NCI-H2196 (cell line): ENCODE data around the gene CWC25.
"Not testable (repeated sequence)": the region's sequence is repeated elsewhere in the genome, so short reads cannot be mapped to it uniquely, and the experiment has no call there.

ENCODE experiments used
- DNase-seq: peaks from one replicate; lab custom pipeline; 2025; ENCODE audit not compliant: unreplicated experiment; lab: John Stamatoyannopoulos, UW

Gene CWC25

DNA sequence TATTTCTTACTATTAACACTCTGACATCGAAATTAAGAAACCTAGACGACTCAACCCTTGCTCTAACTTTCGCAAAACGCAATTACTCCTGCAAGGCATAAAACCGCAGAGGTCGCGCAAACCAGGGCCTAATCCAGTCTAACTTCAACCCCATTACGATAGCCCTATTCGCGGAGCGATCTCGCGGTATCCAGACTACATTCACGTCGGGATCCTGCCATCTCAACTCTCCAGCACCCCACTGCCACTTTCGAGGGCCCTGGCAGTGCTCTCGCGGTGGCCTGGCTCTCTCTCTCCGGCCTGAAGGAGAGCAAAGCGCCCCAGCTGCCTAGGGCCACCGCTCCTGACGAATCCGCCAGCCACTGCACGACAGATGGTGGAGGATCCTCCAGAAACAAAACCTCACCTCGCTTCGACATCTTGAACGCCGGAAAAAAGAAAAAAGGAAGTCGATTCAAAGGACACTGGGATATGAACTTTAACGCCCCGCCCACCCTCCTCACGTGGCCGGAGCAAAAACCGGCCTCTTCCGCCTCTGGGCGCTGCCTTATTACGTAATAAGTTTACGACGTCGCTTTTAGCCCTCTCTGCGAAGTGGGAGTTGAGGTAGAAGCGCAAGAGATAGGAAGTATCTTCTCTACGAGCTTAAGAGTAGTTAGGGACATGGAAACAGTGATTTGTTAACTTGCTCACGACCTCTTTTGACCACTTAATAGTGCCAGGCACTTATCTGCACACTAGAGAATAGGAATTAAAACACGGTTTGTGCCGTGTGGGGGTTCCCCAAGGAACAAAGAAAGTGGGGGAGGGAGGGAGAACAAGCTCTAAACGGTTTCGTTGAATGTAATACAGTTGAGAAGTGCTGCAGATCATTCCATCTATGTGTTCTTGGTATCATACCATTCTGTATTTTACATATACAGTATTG, 28.4 kb upstream of the CWC25 start, which contains the start of gene RPL23:
TSS of gene RPL23 (minus strand) at position 430 of the 928 bp plus-strand sequence. CDS start at position 419, 11 bp downstream.
- peak; percentile 82 for DNase-seq

DNA sequence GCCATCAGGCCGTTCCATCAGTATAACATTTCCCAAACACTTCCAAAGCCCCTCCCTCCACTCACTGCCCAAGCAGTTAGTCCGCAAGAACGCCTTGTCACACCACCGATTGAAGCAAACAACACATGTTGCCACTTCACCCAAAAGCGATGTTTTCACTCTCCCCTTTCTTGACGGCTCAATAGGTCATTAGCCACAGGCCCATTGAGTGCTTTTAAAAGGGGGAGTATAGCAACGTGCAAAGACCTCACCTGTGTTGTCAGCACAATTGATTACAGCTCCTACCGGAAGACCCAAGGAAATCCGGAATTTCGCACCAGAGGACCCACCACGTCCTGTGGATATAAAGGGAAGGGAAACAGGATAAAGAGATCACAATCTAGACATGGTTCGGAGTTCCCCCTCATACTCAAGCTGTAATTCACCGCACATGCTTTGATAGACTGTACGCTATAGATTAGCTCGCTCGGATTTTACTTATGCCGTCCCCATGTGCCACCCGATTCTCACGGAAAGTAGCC, 27.7 kb upstream of the CWC25 start:
- DNase-seq = no peak

DNA sequence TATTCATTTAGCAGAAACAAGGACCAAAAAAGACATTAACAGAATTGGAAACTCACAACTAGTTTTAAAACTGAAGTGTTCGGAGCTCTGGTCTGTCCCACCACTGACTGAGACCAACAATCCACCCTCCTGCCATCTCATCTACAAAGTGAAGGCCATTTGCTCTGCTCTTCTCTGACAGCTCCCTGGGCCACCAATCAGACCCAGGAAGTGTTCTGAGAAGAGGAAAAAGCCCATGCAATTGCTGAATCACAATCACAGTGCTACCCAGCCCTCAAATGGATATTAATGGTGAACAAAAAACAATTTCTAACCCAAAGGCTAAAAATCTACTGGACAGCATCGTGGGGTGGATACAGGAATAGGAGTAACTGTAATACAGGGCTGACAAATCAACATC, 26.3 kb upstream of the CWC25 start:
- no peak for DNase-seq

DNA sequence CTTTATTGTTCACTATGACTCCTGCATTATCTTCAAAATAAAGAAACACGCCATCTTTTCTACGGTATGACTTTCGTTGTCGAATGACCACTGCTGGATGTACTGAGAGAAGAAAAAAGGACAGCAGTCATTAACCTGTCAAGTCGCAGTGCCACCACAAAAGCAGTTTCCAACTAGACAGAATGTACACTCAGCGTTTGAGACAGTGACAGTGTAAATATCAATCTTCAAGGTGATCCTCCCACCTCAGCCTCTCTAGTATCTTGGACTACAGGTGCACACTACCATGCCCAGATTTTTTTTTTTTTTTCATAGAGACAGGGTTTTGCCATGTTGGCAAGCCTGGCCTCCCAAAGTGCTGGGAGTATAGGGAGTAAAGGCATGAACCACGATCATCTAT, 25.3 kb upstream of the CWC25 start:
- no peak for DNase-seq

DNA sequence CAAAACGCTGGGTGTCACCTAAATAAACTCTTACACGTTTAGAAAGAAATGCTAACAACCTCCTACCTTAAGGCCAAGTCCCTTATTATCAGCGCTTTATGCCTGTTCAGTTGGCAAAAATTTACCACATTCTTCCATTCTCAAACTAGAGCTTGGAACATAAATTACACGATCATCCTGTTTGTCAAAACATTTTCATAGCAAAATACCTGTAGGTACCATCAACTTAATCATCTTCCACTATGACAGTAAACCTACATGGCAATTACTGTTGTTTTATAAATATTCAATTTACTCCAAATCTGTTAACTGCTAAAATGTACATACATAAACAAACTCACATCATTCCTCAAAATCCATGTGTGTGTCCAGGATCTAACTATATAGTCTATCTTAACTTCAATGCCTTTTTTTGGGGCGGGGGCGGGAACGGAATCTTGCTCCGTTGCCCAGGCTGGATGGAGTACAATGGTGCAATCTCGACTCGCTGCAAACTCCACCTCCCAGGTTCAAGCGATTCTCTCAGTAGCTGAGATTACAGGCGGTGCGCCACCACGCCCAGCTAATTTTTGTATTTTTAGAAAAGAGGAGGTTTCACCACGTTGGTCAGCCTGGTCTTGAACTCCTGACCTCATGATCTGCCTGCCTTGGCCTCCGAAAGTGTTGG, 24.0 kb upstream of the CWC25 start:
- DNase-seq = no peak

DNA sequence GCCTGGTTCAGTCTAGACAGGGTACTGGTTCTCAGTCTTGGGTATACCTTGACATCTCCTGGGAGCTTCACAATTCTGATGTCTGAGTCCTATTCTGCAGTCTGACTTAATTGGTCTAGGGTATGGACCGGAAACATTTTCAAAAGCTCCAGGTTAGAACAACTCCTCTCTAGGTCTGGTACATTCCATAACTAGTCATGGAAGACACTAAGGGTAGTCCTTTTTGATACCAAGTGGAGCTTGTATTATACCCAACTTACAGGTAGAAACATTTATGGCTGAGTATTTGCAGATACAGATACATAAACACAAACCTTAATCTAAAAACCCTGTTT, 23.4 kb upstream of the CWC25 start:
- DNase-seq = no peak

DNA sequence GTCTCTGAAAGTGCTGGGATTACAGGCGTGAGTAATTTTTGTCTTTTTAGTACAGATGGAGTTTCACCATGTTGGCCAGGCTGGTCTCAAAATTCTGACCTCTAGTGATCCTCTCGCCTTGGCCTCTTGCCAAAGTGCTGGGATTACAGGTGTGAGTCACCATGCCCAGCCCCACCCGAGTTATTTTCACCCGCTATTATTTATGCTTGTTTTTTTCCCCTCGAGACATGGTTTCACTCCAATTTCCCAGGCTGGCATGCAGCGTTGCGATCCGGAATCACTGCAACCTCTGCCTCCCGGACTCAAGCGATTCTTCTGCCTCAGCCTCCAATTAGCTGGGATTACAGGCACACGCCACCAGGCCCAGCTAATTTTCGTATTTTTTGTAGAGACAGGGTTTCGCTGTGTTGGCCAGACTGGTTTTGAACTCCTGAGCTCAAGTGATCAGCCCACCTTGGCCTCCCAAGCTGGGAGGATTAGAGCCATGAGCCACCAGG, 19.2 kb upstream of the CWC25 start:
- DNase-seq = peak; percentile 7

DNA sequence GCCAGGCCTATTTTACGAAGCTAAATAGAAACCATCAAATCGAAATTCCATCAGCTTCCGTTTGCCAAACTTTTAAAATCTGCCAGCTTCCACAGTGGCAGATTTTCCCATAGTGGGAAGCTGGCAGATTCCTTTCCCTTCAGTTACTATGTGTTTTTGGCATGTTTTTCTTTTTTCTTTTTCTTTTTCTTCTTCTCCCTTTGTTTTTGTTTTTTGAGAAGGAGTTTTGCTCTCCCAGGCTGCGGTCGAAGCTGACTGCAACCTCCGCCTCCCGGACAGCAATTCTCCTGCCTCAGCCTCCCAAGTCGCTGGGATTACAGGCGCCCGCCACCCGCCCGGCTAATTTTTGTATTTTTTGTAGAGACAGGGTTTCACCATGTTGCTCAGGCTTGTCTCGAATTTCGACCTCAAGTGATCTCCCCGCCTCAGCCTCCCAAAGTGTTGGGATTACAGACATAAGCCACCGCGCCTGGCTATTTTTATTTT, 684 bp upstream of the CWC25 start:
- no peak for DNase-seq

DNA sequence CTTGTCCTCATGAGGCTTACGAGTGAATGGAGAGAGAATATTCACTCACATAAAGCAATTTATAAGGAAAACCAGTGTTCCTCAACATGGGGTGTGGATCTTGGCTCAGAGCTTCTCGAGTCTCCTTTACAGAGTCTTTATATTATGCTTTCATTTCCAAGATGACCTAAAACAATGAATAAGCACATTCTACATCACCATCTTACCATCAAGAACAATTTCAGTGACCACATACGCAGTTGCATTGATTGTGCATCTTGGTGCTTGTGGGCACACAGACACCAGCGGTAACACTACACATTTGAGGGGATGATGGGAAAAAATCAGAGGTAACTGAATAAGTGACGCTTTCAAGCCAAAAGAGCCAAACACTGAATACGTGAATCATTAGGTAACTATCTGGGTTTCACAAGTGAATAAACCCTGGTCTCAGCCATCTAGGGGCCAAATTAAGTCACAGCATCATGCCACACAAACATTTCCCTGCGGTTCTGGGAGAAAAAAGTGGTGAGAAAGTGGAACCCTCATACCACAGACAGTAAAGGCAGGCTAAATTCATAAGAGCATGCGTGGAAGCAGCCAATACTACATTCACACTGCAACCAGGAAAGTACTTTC, 9.4 kb downstream of the CWC25 start:
- DNase-seq = no peak

DNA sequence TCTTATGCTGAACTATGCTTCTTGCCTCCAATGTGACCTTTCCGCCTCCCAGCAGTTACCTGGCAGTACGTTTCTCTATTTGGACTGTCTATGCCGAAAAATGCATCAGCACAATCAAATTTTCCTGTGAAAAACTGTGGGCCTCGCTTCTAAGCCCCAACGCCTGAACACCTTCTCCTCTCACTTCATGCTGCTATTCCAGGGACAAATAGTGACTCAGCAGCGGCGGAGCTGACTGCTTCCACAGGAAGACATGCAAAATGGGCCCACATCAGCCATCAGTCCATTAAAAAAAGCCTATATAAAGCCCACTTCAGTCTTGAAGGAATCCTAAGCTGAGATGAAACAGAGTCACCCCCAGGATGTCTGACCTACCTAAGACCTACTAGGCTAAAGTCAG, 15.3 kb downstream of the CWC25 start:
- no peak for DNase-seq

DNA sequence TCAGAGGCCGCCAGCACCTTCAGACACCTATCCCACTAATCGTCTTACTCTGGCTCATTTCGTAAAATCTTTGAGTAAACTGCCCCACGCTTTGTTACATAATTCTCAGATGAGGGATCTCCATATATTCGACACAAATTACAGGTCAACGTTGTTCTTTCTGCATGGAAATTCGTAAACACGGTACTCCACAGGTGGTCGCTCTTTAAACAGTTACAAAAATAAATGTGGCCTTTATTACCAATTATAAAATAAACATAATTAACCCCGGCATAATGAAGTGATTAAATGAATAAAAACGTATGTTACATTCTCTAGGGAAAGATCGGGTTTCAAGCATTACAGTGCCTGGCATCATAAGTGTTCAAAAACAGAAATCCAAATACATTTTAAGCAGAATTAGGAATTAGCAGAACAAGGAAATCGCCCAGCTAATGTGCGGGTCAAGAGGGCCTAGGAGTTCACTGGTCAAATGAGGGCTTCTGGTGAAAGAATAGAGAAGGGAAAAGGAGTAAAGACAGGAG, 24.8 kb downstream of the CWC25 start:
- no peak for DNase-seq

DNA sequence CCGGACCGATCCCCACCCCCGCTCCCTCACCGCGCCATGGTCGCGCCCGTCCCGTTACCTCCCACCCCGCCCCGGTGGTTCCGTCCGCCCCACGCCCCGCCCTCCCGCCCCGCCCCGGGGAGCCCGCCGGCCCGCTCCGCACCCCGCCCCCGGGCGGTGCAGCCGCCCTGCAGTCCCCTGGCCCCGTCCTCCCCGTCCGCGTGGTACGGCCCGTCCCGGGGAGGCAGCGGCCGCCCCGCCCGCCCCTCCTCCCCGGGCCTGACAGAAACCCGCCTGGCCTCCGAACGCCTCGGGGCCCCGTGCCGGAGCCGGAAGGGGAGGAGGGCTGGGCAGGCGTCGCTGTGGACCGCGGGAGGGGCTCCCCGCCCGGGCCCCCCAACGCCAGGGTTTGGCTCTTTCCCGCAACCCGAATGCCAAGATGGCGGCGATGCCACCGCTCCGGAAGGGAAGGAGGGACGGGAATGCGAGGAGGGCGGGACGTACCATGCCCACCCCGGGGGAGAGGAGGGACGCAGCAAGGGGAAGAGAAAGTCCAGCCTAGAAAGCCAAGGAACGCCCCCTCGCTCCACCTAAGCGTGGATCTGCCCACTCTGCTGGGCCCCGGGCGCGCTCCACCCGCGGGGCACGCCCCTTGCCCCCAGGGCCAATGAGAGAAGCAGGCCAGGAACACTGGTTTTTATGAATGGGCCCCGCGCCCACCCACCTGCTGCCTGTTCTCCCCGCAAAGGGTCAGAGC, 25.5 kb downstream of the CWC25 start, which contains the start of gene PIP4K2B:
TSS of gene PIP4K2B (minus strand) at position 56 of the 736 bp plus-strand sequence. CDS start 132 bp downstream, outside the sequence.
- peak; percentile 82 for DNase-seq

DNA sequence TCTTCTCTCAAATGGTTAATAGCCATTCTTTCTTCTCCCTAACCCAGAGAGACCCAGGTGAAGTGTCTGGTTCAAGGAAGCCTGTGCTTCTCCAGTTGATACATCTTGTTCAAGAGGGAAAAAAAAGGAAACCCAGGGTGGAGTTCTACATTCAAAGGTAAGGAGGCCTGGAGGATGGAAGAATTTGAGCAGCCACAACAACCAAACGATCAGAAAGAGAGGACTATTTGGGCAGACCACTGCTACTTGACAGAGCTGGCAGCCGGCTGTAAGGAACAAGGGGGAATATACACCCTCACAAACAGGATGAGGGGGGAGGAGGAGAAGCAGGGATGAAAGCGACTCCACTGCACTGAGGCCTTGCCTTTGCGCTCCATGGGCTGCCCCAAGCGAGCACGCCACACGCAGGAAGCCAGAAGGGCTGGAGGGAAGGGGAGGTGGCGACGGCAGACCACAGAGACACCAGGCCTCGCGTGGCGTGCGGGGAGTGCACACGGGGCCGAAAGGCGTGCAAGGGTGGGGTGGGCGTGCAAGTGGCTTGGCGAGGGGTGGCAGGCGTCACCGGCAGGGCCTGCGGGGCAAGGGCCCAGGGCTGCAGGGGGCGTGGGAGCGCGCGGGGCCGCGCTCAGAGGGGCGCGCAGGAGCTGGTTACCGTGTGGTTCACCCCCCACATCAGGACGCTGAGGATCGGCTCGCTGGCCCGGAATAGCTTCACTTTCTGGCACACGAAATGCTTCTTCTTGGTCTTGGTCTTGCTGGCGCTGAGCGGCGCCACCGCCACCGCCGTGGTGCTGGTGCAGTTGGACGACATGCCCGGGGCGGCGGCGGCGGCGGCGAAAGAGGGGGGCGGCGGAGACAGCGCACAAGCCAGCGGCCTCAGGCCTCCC, 26.3 kb downstream of the CWC25 start:
- no peak for DNase-seq

DNA sequence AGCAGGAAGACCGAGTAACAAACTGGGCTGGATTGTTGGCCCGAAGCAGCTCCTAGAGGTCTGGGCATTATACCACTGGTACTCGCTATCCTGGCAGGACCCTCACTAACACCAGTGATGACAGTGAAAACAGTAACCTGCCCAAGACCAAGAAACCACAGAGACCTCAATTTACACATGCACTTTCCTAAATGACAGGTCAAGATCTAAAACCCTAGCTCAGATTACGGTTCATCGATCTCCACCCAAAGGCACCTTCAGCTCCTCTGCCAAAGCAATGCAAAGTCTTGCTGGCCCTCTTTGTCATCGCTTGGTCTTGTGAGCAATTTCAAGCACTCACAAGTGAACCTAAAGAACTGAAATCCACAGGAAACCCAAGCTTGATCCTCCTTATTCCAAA, 27.3 kb downstream of the CWC25 start:
- DNase-seq = no peak

DNA sequence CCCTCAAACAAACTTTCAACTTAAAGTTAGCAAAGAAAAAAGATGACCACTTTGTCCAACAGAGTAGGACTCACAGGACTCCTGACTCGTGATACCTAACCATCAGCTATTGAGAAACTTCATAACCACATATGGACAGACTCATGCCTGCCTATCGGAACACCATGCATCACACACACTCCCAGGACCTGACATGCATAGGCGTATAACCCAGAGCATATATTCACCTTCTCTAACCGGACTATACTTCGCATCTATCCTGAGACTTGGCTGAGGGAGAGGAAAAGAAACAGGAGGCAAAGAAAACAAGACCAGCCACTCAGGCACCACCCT, 28.0 kb downstream of the CWC25 start:
- no peak for DNase-seq

DNA sequence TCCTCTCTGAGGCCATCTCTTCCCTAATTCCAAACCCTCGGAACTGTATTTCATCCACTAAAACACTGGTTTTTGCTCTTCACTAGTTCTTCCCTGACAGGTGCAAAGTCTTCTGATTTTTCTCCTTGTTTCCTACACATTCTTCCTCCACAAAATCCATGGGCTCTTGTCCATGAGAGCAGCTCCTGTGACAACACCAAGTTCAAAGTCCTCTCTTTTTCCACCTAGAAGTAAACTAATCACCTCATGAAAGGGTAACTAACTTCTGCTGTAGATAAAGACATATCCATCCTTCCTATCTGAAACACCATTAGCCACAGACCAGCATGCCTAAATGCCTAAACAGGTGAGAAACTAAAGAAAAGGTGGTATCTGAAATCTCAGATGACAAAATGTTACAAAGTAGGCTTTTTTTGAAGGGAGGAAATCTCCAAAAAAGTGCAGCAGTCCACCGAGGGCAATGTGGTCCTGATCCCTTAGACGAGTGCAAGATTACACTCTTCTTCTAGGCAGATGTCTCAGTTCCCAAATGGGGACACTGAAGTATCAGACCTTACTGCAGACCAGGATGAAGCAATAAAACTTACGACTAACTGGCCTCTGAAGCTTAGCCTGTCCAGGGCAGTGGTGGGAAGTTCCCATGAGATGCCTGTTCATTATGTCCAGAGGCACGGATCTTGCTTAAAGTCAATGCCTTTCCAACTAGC, 28.5 kb downstream of the CWC25 start:
- no peak for DNase-seq

DNA sequence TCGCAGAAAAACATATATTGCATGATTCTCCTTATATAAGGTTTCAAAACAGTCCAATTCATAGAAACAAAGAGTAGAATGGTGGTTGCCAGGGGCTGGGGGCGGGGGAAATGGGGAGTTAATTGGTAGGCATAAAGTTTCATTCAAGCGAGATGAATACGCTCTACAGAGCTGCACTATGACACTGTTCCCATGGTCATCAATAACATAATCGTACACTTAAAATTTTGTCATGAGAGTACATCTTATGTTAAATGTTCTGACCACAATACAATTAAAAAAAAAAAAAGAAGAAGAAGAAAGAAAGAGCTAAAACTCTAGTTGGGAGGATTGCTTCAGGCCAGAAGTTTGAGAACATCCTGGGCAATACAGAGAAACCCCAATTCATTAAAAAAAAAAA, 30.9 kb downstream of the CWC25 start:
- no peak for DNase-seq

DNA sequence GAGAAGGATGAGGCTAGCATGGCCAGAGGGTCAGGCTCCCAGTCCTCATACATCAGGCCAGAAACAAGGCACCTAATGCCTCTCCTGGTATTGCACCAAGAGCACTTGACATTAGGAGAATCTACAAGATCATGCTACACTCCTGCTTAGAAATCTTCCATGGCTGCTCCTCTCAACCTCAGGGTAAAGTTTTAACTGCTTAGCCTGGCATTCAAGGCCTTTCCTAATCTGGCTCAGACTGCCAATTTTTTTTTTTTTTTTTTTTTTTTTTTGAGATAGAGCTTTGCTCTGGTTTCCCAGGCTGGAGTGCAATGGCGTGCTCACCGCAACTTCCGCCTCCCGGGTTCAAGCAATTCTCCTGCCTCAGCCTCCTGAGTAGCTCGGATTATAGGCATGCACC, 34.0 kb downstream of the CWC25 start:
- no peak for DNase-seq

DNA sequence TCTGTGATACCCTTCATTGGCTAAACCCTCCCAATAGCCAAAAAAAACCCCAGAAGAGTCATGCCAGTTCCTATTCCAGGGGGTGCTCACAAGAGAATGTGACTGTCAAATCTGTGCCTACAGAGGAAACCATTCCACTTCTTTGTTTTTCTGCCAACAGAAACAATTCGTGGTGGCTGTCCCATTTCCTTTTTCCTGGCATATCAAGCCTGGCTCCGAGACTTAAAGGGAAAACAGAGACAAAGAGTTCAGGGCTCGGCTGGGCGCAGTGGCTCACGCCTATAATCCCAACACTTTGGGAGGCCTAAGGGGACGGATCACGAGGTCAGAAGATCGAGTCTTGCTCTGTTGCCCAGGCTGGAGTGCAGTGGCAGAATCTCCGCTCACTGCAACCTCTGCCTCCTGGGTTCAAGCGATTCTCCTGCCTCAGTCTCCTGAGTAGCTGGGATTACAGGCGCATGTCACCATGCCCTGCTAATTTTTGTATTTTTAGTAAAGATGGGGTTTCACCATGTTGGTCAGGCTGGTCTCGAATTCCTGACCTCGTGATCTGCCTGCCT, 34.9 kb downstream of the CWC25 start:
- DNase-seq = not testable (repeated sequence)
